Activated T-cell treated with anti-CD3 and anti-CD28 coated beads, Interleukin-2, amount 50 U/mL, for 24 hours (primary cell): ENCODE measurements around the gene SYF2.
A peak's percentile ranks its signal among the peaks of the same experiment; 100 is the strongest.
"Not testable (repeated sequence)": the region's sequence is repeated elsewhere in the genome, so short reads cannot be mapped to it uniquely, and the experiment has no call there.

Experiments
- DNase-seq: peaks from one replicate; pipeline ENCODE4 v3.0.0-alpha.2; 2020
- H3K27ac Mint-ChIP-seq: 2 replicates; pipeline ENCODE4 v1.8.0; 2020; ENCODE audit warnings: mild to moderate bottlenecking, mixed read lengths
- H3K27me3 Mint-ChIP-seq: 2 replicates; pipeline ENCODE4 v1.8.0; 2020; ENCODE audit warnings: mixed read lengths
- H3K36me3 Mint-ChIP-seq: 2 replicates; pipeline ENCODE4 v1.8.0; 2020; ENCODE audit warnings: low read depth, mixed read lengths
- H3K4me1 Mint-ChIP-seq: 2 replicates; pipeline ENCODE4 v1.8.0; 2020; ENCODE audit warnings: low read depth, mixed read lengths
- H3K4me3 Mint-ChIP-seq: 2 replicates; pipeline ENCODE4 v1.8.0; 2020; ENCODE audit warnings: mild to moderate bottlenecking, moderate library complexity, mixed read lengths
- H3K9me3 Mint-ChIP-seq: 2 replicates; pipeline ENCODE4 v1.8.0; 2020; ENCODE audit warnings: mixed read lengths

Gene SYF2

GRCh38 chr1:25232027-25232865 lies at the start of gene SYF2:
SYF2 (minus strand) TSS chr1:25232502; CDS start chr1:25232467, 35 bp downstream.
- H3K9me3 Mint-ChIP-seq: no peaks in the 10 kb centered on the region
- H3K4me1 Mint-ChIP-seq: peaks cover 35% of the 10 kb centered on the region
- peak; percentile 90 for DNase-seq
- peaks cover 43% of the 10 kb centered on the region for H3K36me3 Mint-ChIP-seq
- no peak within 1 kb of the TSS for H3K27ac Mint-ChIP-seq
- H3K27me3 Mint-ChIP-seq: no peaks in the 10 kb centered on the region
- H3K4me3 Mint-ChIP-seq: no peak within 1 kb of the TSS

GRCh38 chr1:25279693-25280111 lies 47.4 kb upstream of the SYF2 start:
- H3K9me3 Mint-ChIP-seq, H3K4me3 Mint-ChIP-seq, DNase-seq, H3K27ac Mint-ChIP-seq, H3K27me3 Mint-ChIP-seq, H3K4me1 Mint-ChIP-seq, H3K36me3 Mint-ChIP-seq: not testable (repeated sequence)

GRCh38 chr1:25278790-25279189 lies 46.5 kb upstream of the SYF2 start:
- not testable (repeated sequence) for H3K27ac Mint-ChIP-seq, H3K9me3 Mint-ChIP-seq, H3K4me3 Mint-ChIP-seq, H3K4me1 Mint-ChIP-seq, H3K36me3 Mint-ChIP-seq, H3K27me3 Mint-ChIP-seq, DNase-seq

GRCh38 chr1:25278358-25278757 lies 46.1 kb upstream of the SYF2 start:
- H3K36me3 Mint-ChIP-seq, H3K27me3 Mint-ChIP-seq, H3K27ac Mint-ChIP-seq, DNase-seq, H3K9me3 Mint-ChIP-seq, H3K4me1 Mint-ChIP-seq, H3K4me3 Mint-ChIP-seq: not testable (repeated sequence)

GRCh38 chr1:25277295-25277694 lies 45.0 kb upstream of the SYF2 start:
- H3K36me3 Mint-ChIP-seq, H3K27me3 Mint-ChIP-seq: not testable (repeated sequence)

GRCh38 chr1:25275648-25276047 lies 43.3 kb upstream of the SYF2 start:
- H3K27me3 Mint-ChIP-seq, H3K36me3 Mint-ChIP-seq, H3K9me3 Mint-ChIP-seq: not testable (repeated sequence)

More at GRCh38 chr1:25277295-25277694, 45.0 kb upstream of the SYF2 start:
- not testable (repeated sequence) for DNase-seq, H3K27ac Mint-ChIP-seq, H3K4me1 Mint-ChIP-seq, H3K9me3 Mint-ChIP-seq, H3K4me3 Mint-ChIP-seq

GRCh38 chr1:25272238-25272637 lies 39.9 kb upstream of the SYF2 start, which contains the start of gene RHD:
RHD (plus strand) TSS chr1:25272509; CDS start chr1:25272548, 39 bp downstream.
- not testable (repeated sequence) for H3K27ac Mint-ChIP-seq, H3K4me1 Mint-ChIP-seq, H3K4me3 Mint-ChIP-seq, H3K9me3 Mint-ChIP-seq, H3K36me3 Mint-ChIP-seq, DNase-seq, H3K27me3 Mint-ChIP-seq

More at GRCh38 chr1:25275648-25276047, 43.3 kb upstream of the SYF2 start:
- H3K27ac Mint-ChIP-seq, DNase-seq, H3K4me3 Mint-ChIP-seq, H3K4me1 Mint-ChIP-seq: not testable (repeated sequence)

GRCh38 chr1:25268143-25268760 lies 36.0 kb upstream of the SYF2 start:
- H3K4me1 Mint-ChIP-seq: peaks cover 12% of the 10 kb centered on the region
- H3K9me3 Mint-ChIP-seq, H3K27me3 Mint-ChIP-seq, H3K36me3 Mint-ChIP-seq, DNase-seq: not testable (repeated sequence)
- H3K4me3 Mint-ChIP-seq: peak overlapping the region; percentile 76
- peak overlapping the region; percentile 92 for H3K27ac Mint-ChIP-seq

- Mint-ChIP-seq H3K4me1 (peaks cover 14% of the 10 kb centered on the region), H3K36me3 (peaks cover 13% of the 10 kb centered on the region), H3K27ac (peak overlapping the region; percentile 92), H3K4me3 (peak overlapping the region; percentile 76)
- DNase-seq: peak; percentile 97
- not testable (repeated sequence) for H3K27me3 Mint-ChIP-seq, H3K9me3 Mint-ChIP-seq
Observed at GRCh38 chr1:25267288-25268142, 35.2 kb upstream of the SYF2 start.

GRCh38 chr1:25266554-25267287 lies 34.4 kb upstream of the SYF2 start:
- not testable (repeated sequence) for DNase-seq

GRCh38 chr1:25260336-25260735 lies 28.0 kb upstream of the SYF2 start:
- peaks cover 17% of the 10 kb centered on the region for H3K36me3 Mint-ChIP-seq
- H3K4me1 Mint-ChIP-seq: peaks cover 28% of the 10 kb centered on the region
- not testable (repeated sequence) for H3K27me3 Mint-ChIP-seq, H3K4me3 Mint-ChIP-seq, DNase-seq, H3K9me3 Mint-ChIP-seq
- H3K27ac Mint-ChIP-seq: peak overlapping the region; percentile 72

More at GRCh38 chr1:25266554-25267287, 34.4 kb upstream of the SYF2 start:
- Mint-ChIP-seq H3K4me3 (peak overlapping the region; percentile 89), H3K4me1 (peaks cover 18% of the 10 kb centered on the region), H3K36me3 (peaks cover 19% of the 10 kb centered on the region), H3K27ac (peak overlapping the region; percentile 91)
- not testable (repeated sequence) for H3K9me3 Mint-ChIP-seq, H3K27me3 Mint-ChIP-seq

GRCh38 chr1:25259813-25260212 lies 27.5 kb upstream of the SYF2 start:
- peaks cover 17% of the 10 kb centered on the region for H3K36me3 Mint-ChIP-seq
- not testable (repeated sequence) for H3K27me3 Mint-ChIP-seq, H3K9me3 Mint-ChIP-seq, H3K4me3 Mint-ChIP-seq, DNase-seq, H3K27ac Mint-ChIP-seq
- H3K4me1 Mint-ChIP-seq: peaks cover 28% of the 10 kb centered on the region

GRCh38 chr1:25257196-25257595 lies 24.9 kb upstream of the SYF2 start:
- Mint-ChIP-seq H3K4me1 (peaks cover 22% of the 10 kb centered on the region), H3K27me3 (no peaks in the 10 kb centered on the region), H3K36me3 (peaks cover 3% of the 10 kb centered on the region), H3K27ac (no peak overlapping the region), H3K9me3 (no peaks in the 10 kb centered on the region), H3K4me3 (no peak overlapping the region)
- DNase-seq: no peak

- H3K4me1 Mint-ChIP-seq: peaks cover 19% of the 10 kb centered on the region
- DNase-seq: no peak
- H3K27me3 Mint-ChIP-seq: no peaks in the 10 kb centered on the region
- no peak overlapping the region for H3K27ac Mint-ChIP-seq
- H3K4me3 Mint-ChIP-seq: no peak overlapping the region
- peaks cover 2% of the 10 kb centered on the region for H3K36me3 Mint-ChIP-seq
- H3K9me3 Mint-ChIP-seq: no peaks in the 10 kb centered on the region
Observed at GRCh38 chr1:25256578-25256965, 24.3 kb upstream of the SYF2 start.
